HepG2 (cell line): ENCODE results near the gene GPR85.

Experiments
- CTCF ChIP-seq: sonication (generic); formaldehyde crosslinking; IDR thresholded peaks from 2 replicates; pipeline ENCODE4 v1.5.0; 2020; ENCODE audit warnings: mild to moderate bottlenecking, missing genetic modification reagents, moderate library complexity
- PHF8 ChIP-seq: sonication (generic); formaldehyde crosslinking; IDR thresholded peaks from 2 replicates; pipeline ENCODE4 v1.5.0; 2020; ENCODE audit warnings: missing genetic modification reagents
- SIN3A ChIP-seq: IDR thresholded peaks from 2 replicates; pipeline ENCODE4 v1.6.1; 2011; ENCODE audit warnings: low read depth, mild to moderate bottlenecking, control low read depth, low read length, borderline replicate concordance
- ZNF263 ChIP-seq: sonication (generic); formaldehyde crosslinking; IDR thresholded peaks from 2 replicates; pipeline ENCODE4 v1.4.0; 2020; ENCODE audit warnings: missing genetic modification reagents
- ZNF652 ChIP-seq: IDR thresholded peaks from 2 replicates; pipeline ENCODE4 v1.6.1; 2016; ENCODE audit warnings: low read depth, borderline replicate concordance
- ZNF800 ChIP-seq: sonication (generic); formaldehyde crosslinking; IDR thresholded peaks from 2 replicates; pipeline ENCODE4 v1.4.0; 2020; ENCODE audit warnings: missing genetic modification reagents
- TF ChIP-seq, protein P1 (sequence below): sonication (generic); formaldehyde crosslinking; IDR thresholded peaks from 2 replicates; pipeline ENCODE4 v1.5.0; 2020; ENCODE audit warnings: mild to moderate bottlenecking, missing genetic modification reagents, borderline replicate concordance

GRCh38 chr7:113085781-113086390 lies 741 bp downstream of the GPR85 start:
- TF ChIP-seq PHF8 (no peak), ZNF800 (CRISPR knock-in tag) (no peak), CTCF (CRISPR knock-in tag) (no peak), SIN3A (no peak), ZNF263 (CRISPR knock-in tag) (no peak), ZNF652 (CRISPR knock-in tag) (no peak)
- TF ChIP-seq, protein P1, sequence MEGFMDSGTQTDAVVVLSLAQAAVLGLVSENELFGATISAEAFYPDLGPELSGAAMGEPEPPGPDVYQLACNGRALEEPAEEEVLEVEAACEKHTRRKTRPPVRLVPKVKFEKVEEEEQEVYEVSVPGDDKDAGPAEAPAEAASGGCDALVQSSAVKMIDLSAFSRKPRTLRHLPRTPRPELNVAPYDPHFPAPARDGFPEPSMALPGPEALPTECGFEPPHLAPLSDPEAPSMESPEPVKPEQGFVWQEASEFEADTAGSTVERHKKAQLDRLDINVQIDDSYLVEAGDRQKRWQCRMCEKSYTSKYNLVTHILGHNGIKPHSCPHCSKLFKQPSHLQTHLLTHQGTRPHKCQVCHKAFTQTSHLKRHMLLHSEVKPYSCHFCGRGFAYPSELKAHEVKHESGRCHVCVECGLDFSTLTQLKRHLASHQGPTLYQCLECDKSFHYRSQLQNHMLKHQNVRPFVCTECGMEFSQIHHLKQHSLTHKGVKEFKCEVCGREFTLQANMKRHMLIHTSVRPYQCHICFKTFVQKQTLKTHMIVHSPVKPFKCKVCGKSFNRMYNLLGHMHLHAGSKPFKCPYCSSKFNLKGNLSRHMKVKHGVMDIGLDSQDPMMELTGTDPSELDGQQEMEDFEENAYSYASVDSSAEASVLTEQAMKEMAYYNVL (CRISPR knock-in tag): no peak
